HFFc6 (cell line): ENCODE measurements around the gene BACH2. TPM values are rescaled to one million over a fixed set of nuclear protein-coding genes. Genes with fewer than 3 reads are reported as not detected.

Experiments
- DNase-seq: peaks from one replicate; pipeline ENCODE4 v3.0.0-alpha.2; 2018
- H3K27ac Mint-ChIP-seq: 2 replicates; pipeline ENCODE4 v1.8.0; 2020; ENCODE audit warnings: mild to moderate bottlenecking, mixed read lengths
- H3K27me3 Mint-ChIP-seq: 2 replicates; pipeline ENCODE4 v1.8.0; 2021; ENCODE audit warnings: mild to moderate bottlenecking, moderate library complexity, mixed read lengths; ENCODE audit not compliant: insufficient read depth
- H3K36me3 Mint-ChIP-seq: 2 replicates; pipeline ENCODE4 v1.8.0; 2021; ENCODE audit warnings: low read depth, mixed read lengths
- H3K4me1 Mint-ChIP-seq: 2 replicates; pipeline ENCODE4 v1.8.0; 2020; ENCODE audit warnings: low read depth, mixed read lengths
- H3K4me3 Mint-ChIP-seq: 2 replicates; pipeline ENCODE4 v1.8.0; 2020; ENCODE audit warnings: mild to moderate bottlenecking, moderate library complexity, mixed read lengths
- H3K9me3 Mint-ChIP-seq: 2 replicates; pipeline ENCODE4 v1.8.0; 2020; ENCODE audit warnings: mild to moderate bottlenecking, mixed read lengths
- CTCF ChIP-seq: fragments of 200-600 bp; sonication (generic); IDR thresholded peaks from 2 replicates; pipeline ENCODE4 v1.5.0; 2021; ENCODE audit warnings: antibody characterized with exemption, mild to moderate bottlenecking
- total RNA-seq, 6 experiments: library from RNA; stranded (reverse); fragmentation: NEBNext Ultra II Directional; extraction: Animal tissue kit (Norgen Biotek cat#: 25700); gene quantifications; 2 replicates in 1 of 6; 3 replicates in 5 of 6; pipeline ENCODE4 v1.2.3, GENCODE V29; 2021

The BACH2 gene
- total RNA-seq, 6 experiments from 2014 or later, result not detected

GRCh38 chr6:89952686-89953085, 344.0 kb downstream of the BACH2 start:
- H3K27ac Mint-ChIP-seq, result peak overlapping the region; percentile 51; the same call in 1 of the 2 replicates
- DNase-seq, result peak; percentile 85
- no peak for TF ChIP-seq CTCF
- peaks cover 6% of the 10 kb centered on the region for H3K27me3 Mint-ChIP-seq
- no peaks in the 10 kb centered on the region for H3K9me3 Mint-ChIP-seq
- H3K4me1 Mint-ChIP-seq, result peaks cover 40% of the 10 kb centered on the region
- H3K4me3 Mint-ChIP-seq, result no peak overlapping the region
- no peaks in the 10 kb centered on the region for H3K36me3 Mint-ChIP-seq

GRCh38 chr6:89952105-89952671, 344.5 kb downstream of the BACH2 start:
- Mint-ChIP-seq H3K4me1 (peaks cover 40% of the 10 kb centered on the region), H3K9me3 (no peaks in the 10 kb centered on the region), H3K36me3 (no peaks in the 10 kb centered on the region), H3K27ac (no peak overlapping the region; the same call in 1 of the 2 replicates), H3K4me3 (no peak overlapping the region), H3K27me3 (peaks cover 6% of the 10 kb centered on the region)
- DNase-seq, result no peak
- no peak for TF ChIP-seq CTCF

- Mint-ChIP-seq H3K9me3 (no peaks in the 10 kb centered on the region), H3K4me3 (no peak overlapping the region), H3K27me3 (peaks cover 4% of the 10 kb centered on the region), H3K27ac (no peak overlapping the region; the same call in 1 of the 2 replicates), H3K36me3 (no peaks in the 10 kb centered on the region), H3K4me1 (peaks cover 40% of the 10 kb centered on the region)
- TF ChIP-seq CTCF, result no peak
- DNase-seq, result no peak
These were observed 345.0 kb downstream of the BACH2 start for GRCh38 chr6:89951574-89952104.

GRCh38 chr6:89950879-89951391, 345.7 kb downstream of the BACH2 start:
- no peak for TF ChIP-seq CTCF
- H3K4me1 Mint-ChIP-seq, result peaks cover 40% of the 10 kb centered on the region
- H3K36me3 Mint-ChIP-seq, result no peaks in the 10 kb centered on the region
- H3K27ac Mint-ChIP-seq, result no peak overlapping the region
- no peak for DNase-seq
- peaks cover 4% of the 10 kb centered on the region for H3K27me3 Mint-ChIP-seq
- no peak overlapping the region for H3K4me3 Mint-ChIP-seq
- no peaks in the 10 kb centered on the region for H3K9me3 Mint-ChIP-seq

DNA sequence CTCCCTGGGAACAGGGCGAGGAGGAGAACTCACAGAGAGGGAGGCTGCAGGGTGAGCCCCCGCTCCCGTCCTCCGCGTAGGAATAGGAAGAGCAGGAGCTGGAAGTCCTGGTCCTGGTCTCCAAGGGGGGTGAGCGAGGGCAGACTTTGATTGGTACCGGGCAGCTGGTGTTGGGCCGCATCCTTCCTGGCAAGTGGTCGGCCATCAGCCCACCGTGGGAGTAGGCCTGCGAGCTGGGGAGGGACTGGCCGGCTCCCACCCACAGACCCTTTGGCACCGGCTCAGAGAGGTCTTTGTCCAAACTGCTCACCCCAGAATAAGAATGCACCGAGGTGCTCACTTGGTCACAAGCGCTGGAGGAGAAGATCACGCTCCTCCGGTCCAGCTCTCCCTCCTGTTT, 346.2 kb downstream of the BACH2 start:
- no peaks in the 10 kb centered on the region for H3K9me3 Mint-ChIP-seq
- peaks cover 40% of the 10 kb centered on the region for H3K4me1 Mint-ChIP-seq
- H3K4me3 Mint-ChIP-seq, result no peak overlapping the region
- H3K36me3 Mint-ChIP-seq, result no peaks in the 10 kb centered on the region
- no peak for DNase-seq
- H3K27me3 Mint-ChIP-seq, result peaks cover 6% of the 10 kb centered on the region
- TF ChIP-seq CTCF, result no peak
- H3K27ac Mint-ChIP-seq, result no peak overlapping the region
